Adrenal gland (tissue), 12 donors: ENCODE data around the gene ETV6. TPM values are rescaled to one million over a fixed set of nuclear protein-coding genes. Genes with fewer than 3 reads are reported as not detected.

Source experiments
- DNase-seq, 7 donors: peaks; one replicate each; pipeline ENCODE4 v3.0.0-alpha.2; 2019 to 2020
- H3K27ac ChIP-seq, 5 donors: fragments of 200-600 bp; sonication (generic) in 4 of 5; 1 replicate in 3 of 5; 2 replicates in 2 of 5; pipeline versions ENCODE4 v1.5.1 to v1.8.0; 2016 to 2020; ENCODE audit warnings: mild to moderate bottlenecking in 1 of 5
- H3K27me3 ChIP-seq: fragments of 200-600 bp; 2 replicates; pipeline ENCODE4 v1.8.0; 2021
- H3K36me3 ChIP-seq, 2 donors: fragments of 200-600 bp; replicated peaks in 1 of 2; 1 replicate in 1 of 2; 2 replicates in 1 of 2; pipeline versions ENCODE4 v1.5.1 to v1.8.0; 2018 to 2022
- H3K4me1 ChIP-seq, 2 donors: fragments of 200-600 bp; replicated peaks in 1 of 2; 1 replicate in 1 of 2; 2 replicates in 1 of 2; pipeline versions ENCODE4 v1.5.1 to v1.8.0; 2018 to 2021
- H3K4me3 ChIP-seq, 4 donors: fragments of 200-600 bp; sonication (generic) in 3 of 4; one replicate each; pipeline ENCODE4 v1.5.1; 2016 to 2018
- H3K9me3 ChIP-seq, 3 donors: fragments of 200-600 bp; sonication (generic) in 1 of 3; replicated peaks in 1 of 3; 1 replicate in 2 of 3; 2 replicates in 1 of 3; pipeline versions ENCODE4 v1.5.1 to v1.8.0; 2016 to 2021
- CTCF ChIP-seq, 6 experiments: fragments of 450-650 bp in 4 of 6; fragments of 200-600 bp in 2 of 6; sonication (generic) in 1 of 6; IDR thresholded peaks; 1 replicate in 5 of 6; 2 replicates in 1 of 6; pipeline versions ENCODE4 v1.5.1 to v1.8.0; 2016 to 2021; ENCODE audit warnings: antibody characterized with exemption in 6 of 6, mild to moderate bottlenecking in 2 of 6, moderate library complexity in 1 of 6
- POLR2A ChIP-seq, 2 donors: fragments of 450-650 bp; IDR thresholded peaks; one replicate each; pipeline ENCODE4 v1.6.1; 2017; ENCODE audit warnings: antibody characterized with exemption in 2 of 2, mild to moderate bottlenecking in 2 of 2, moderate library complexity in 1 of 2
- WGBS, 4 donors: extraction: QIAGEN DNeasy Blood & Tissue Kit in 2 of 4; methylation state at CpG; one replicate each; pipeline versions ENCODE4 v1.1.5 to v1.1.7; 2013 to 2017; 5-methylcytosine and 5-hydroxymethylcytosine counted together
- intact Hi-C, 2 donors: fragments of 100-400 bp; cut with DNase I; formaldehyde crosslinking; loops; one replicate each; pipeline versions ENCODE4 v1.14.1 to v1.15.0; 2022 to 2023
- polyA plus RNA-seq, 3 donors: library from polyadenylated mRNA; stranded (reverse); fragments of 200-250 nt in 2 of 3; fragments of 350-450 nt in 1 of 3; fragmentation: Illumina TruSeq in 1 of 3; extraction: RNeasy Lipid Tissue Mini Kit (QIAGEN cat#74804) in 1 of 3; gene quantifications; one replicate each; pipeline ENCODE4 v1.2.3, GENCODE V29; 2013 to 2014
- total RNA-seq, 9 donors: library from RNA; depleted of rRNA in 4 of 9; stranded (reverse); fragments of >200 nt in 4 of 9; fragments of 120-200 nt in 1 of 9; fragmentation: NEBNext Ultra II Directional in 1 of 9; extraction: Animal tissue kit (Norgen Biotek cat#: 25700) in 1 of 9; gene quantifications; one replicate each; pipeline versions ENCODE4 v1.1.0 to v1.2.4, GENCODE V29; 2013 to 2023
- donor health status: healthy with polysubstance abuse.
- donor health status: Bipolar disorder and iron deficiency.
- donor health status: DM: yes; HTN: yes; CAD: no.
- donor health status: DM: no; HTN: no; CAD: no.
- donor health status: DM: no; HTN: no; CAD: no.
- donor health status: DM: yes; HTN: yes; CAD: no.

ETV6 gene
- total and polyA plus RNA-seq, 12 donors = 9.6 to 46.6 (median 19.5) TPM

GRCh38 chr12:11862798-11863197 is 213.3 kb downstream of the ETV6 start:
- H3K4me1 ChIP-seq = peaks cover 21 to 40% of the 10 kb centered on the region in 2 donors
- no peaks in the 10 kb centered on the region for H3K36me3 ChIP-seq
- TF ChIP-seq POLR2A (IDR thresholded peaks at IDR 0.05) (no peak), CTCF (IDR thresholded peaks at IDR 0.05) (no peak)
- DNase-seq = peak in 4 of 7 donors; percentile 51 to 76 (median 52)
- peaks cover 0 to 8% (median 6%) of the 10 kb centered on the region in 3 donors for H3K9me3 ChIP-seq
- no peak overlapping the region for H3K4me3 ChIP-seq
- H3K27ac ChIP-seq = peak overlapping the region in 4 of 5 donors; percentile 70 to 90 (median 82)
- no peaks in the 10 kb centered on the region for H3K27me3 ChIP-seq
- intact Hi-C loops = no loop called here
- WGBS, 4 donors = 22 to 29% (median 28%) methylated on average over 5 of the region's 5 CpGs

GRCh38 chr12:11863478-11863906 is 214.0 kb downstream of the ETV6 start:
- intact Hi-C loops = no loop called here
- WGBS, 4 donors = 6 to 19% (median 14%) methylated on average over 4 to 5 of the region's 5 CpGs

GRCh38 chr12:11863988-11864387 is 214.5 kb downstream of the ETV6 start:
- TF ChIP-seq POLR2A (IDR thresholded peaks at IDR 0.05) (no peak), CTCF (IDR thresholded peaks at IDR 0.05) (no peak)
- Histone ChIP-seq H3K4me1 (peaks cover 21 to 40% of the 10 kb centered on the region in 2 donors), H3K4me3 (peak overlapping the region in 1 of 4 donors; percentile 12), H3K9me3 (peaks cover 0 to 8% (median 6%) of the 10 kb centered on the region in 3 donors), H3K27ac (peak overlapping the region; percentile 70 to 90 (median 76)), H3K27me3 (no peaks in the 10 kb centered on the region), H3K36me3 (no peaks in the 10 kb centered on the region)
- WGBS, 4 donors = 26 to 40% (median 34%) methylated on average over 3 of the region's 3 CpGs
- intact Hi-C loops = no loop called here
- DNase-seq = peak in 3 of 7 donors; percentile 17 to 30 (median 27)

More at GRCh38 chr12:11863478-11863906, 214.0 kb downstream of the ETV6 start:
- H3K27ac ChIP-seq = peak overlapping the region; percentile 70 to 90 (median 76)
- H3K27me3 ChIP-seq = no peaks in the 10 kb centered on the region
- DNase-seq = peak; percentile 51 to 82 (median 65)
- no peaks in the 10 kb centered on the region for H3K36me3 ChIP-seq
- peaks cover 21 to 40% of the 10 kb centered on the region in 2 donors for H3K4me1 ChIP-seq
- peak overlapping the region in 1 of 4 donors; percentile 12 for H3K4me3 ChIP-seq
- no peak for TF ChIP-seq POLR2A (IDR thresholded peaks at IDR 0.05)
- no peak for TF ChIP-seq CTCF (IDR thresholded peaks at IDR 0.05)
- H3K9me3 ChIP-seq = peaks cover 0 to 8% (median 6%) of the 10 kb centered on the region in 3 donors

GRCh38 chr12:11865824-11866223 is 216.3 kb downstream of the ETV6 start:
- no peaks in the 10 kb centered on the region for H3K27me3 ChIP-seq
- intact Hi-C loops = no loop called here
- H3K9me3 ChIP-seq = peaks cover 0 to 8% (median 6%) of the 10 kb centered on the region in 3 donors
- H3K4me1 ChIP-seq = peaks cover 21 to 39% of the 10 kb centered on the region in 2 donors
- no peak for DNase-seq
- TF ChIP-seq POLR2A (IDR thresholded peaks at IDR 0.05) (no peak), CTCF (IDR thresholded peaks at IDR 0.05) (no peak)
- H3K36me3 ChIP-seq = peaks cover 0 to 18% of the 10 kb centered on the region in 2 donors
- 96 to 100% (median 98%) methylated on average over 4 of the region's 4 CpGs for WGBS, 4 donors
- no peak overlapping the region for H3K27ac ChIP-seq
- H3K4me3 ChIP-seq = no peak overlapping the region
